CD4-positive, alpha-beta T cell treated with Interferon alpha-2 for 1 hour (primary cell): ENCODE measurements around the gene C2CD4B.

Source experiments
- DNase-seq, 2 donors: peaks; one replicate each; pipeline ENCODE4 v3.0.0-alpha.2; 2020 to 2022

Gene C2CD4B

DNA sequence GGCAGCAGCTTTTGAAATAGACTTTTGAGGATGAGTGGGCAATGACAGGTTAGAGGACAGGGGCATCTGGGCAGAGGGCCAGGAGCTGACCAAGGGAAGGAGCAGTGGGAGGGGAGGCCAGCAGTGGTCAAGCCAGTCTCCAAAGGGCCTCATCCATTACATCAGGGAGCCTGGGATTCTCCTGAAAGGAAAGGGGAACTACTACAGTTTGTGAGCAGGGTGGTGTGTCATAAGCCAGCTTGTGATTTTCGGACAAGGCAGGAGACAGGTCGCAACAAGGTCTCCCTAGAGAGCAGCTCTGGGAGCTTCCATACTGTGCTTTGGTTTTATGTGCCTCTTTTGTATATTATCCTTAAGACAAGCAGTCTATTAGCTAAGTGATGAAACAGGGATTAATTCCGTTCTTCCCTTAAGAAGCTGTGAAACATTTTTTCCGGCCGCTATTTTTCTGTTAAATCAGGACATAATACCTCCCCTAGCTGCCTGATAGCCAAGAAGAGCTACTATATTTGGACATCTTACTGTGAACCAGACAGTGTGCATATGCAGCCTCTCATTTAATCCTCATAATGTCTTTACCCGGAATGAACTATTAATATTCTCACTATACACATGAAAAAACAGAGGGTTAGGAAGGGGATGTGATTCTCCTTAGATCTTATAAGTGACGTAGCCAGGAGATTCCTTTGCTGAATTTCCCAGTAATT, 46.4 kb downstream of the C2CD4B start:
- DNase-seq = no peak

DNA sequence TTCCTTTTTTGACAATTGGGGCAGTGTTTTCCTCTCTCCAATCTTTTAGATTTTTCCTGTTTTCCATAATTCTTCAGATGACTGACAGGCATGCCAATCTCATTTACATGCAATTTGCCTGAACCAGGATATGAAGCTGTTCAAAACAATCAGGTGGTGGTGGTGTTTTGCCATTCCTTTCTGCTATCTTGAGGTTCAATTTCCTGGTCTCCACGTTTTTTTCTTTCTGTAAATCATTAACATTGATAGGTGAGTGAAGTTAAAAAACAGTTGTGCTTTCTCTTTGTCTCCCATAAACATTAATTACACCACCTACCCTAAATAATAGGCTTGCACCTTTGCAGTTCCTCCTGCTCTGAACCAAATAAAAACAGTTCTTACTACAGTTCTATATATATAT, 49.2 kb downstream of the C2CD4B start:
- DNase-seq = no peak
